Thymus (tissue), 11 donors: ENCODE results near the gene LNPEP. TPM values are rescaled to one million over a fixed set of nuclear protein-coding genes. Genes with fewer than 3 reads are reported as not detected.

Experiments
- DNase-seq, 9 donors: peaks; one replicate each; pipeline ENCODE4 v3.0.0-alpha.2; 2013; ENCODE audit warnings: low spot score in 9 of 9, low read depth in 6 of 9, missing footprints in 1 of 9
- H3K27ac ChIP-seq, 2 donors: one replicate each; pipeline ENCODE4 v1.5.1; 2013; ENCODE audit warnings: control low read depth in 1 of 2, low read depth in 1 of 2, low read length in 1 of 2, mild to moderate bottlenecking in 1 of 2, moderate library complexity in 1 of 2
- H3K27me3 ChIP-seq, 2 donors: one replicate each; pipeline ENCODE4 v1.5.1; 2013; ENCODE audit warnings: low read length in 1 of 2; ENCODE audit not compliant: control insufficient read depth in 2 of 2, insufficient read depth in 1 of 2
- H3K36me3 ChIP-seq, 2 donors: one replicate each; pipeline ENCODE4 v1.5.1; 2013; ENCODE audit warnings: low read length in 1 of 2, mild to moderate bottlenecking in 1 of 2, moderate library complexity in 1 of 2; ENCODE audit not compliant: control insufficient read depth in 2 of 2, insufficient read depth in 2 of 2
- H3K4me1 ChIP-seq, 2 donors: one replicate each; pipeline ENCODE4 v1.5.1; 2013; ENCODE audit warnings: low read length in 2 of 2; ENCODE audit not compliant: control insufficient read depth in 2 of 2, insufficient read depth in 2 of 2
- H3K4me3 ChIP-seq, 2 donors: one replicate each; pipeline ENCODE4 v1.5.1; 2013; ENCODE audit warnings: low read length in 2 of 2, control low read depth in 1 of 2, mild to moderate bottlenecking in 1 of 2
- H3K9me3 ChIP-seq, 2 donors: one replicate each; pipeline ENCODE4 v1.5.1; 2013; ENCODE audit warnings: low read length in 1 of 2, mild to moderate bottlenecking in 1 of 2; ENCODE audit not compliant: control insufficient read depth in 2 of 2, insufficient read depth in 1 of 2
- WGBS: extraction: QIAGEN DNeasy Blood & Tissue Kit; methylation state at CpG from one replicate; pipeline ENCODE4 v1.1.7; 2013; 5-methylcytosine and 5-hydroxymethylcytosine counted together
- polyA plus RNA-seq: library from polyadenylated mRNA; stranded (reverse); fragments of 200-250 nt; gene quantifications from one replicate; pipeline ENCODE4 v1.2.3, GENCODE V29; 2013
- total RNA-seq: library from RNA; stranded (reverse); fragments of 120-200 nt; gene quantifications from one replicate; pipeline ENCODE4 v1.2.4, GENCODE V29; 2013
- donor health status: healthy.

LNPEP gene
- total and polyA plus RNA-seq, 2 donors, result 15.8 to 37.1 TPM

GRCh38 chr5:96904054-96904931 lies 31.6 kb upstream of the LNPEP start:
- Histone ChIP-seq H3K4me1 (peaks cover 0 to 2% of the 10 kb centered on the region in 2 donors), H3K36me3 (peaks cover 28 to 70% of the 10 kb centered on the region in 2 donors), H3K4me3 (no peak overlapping the region), H3K27me3 (no peaks in the 10 kb centered on the region), H3K9me3 (no peaks in the 10 kb centered on the region), H3K27ac (no peak overlapping the region)
- WGBS, result 93% methylated on average over 3 of the region's 3 CpGs
- no peak for DNase-seq

- no peaks in the 10 kb centered on the region for H3K9me3 ChIP-seq
- 97% methylated on average over 3 of the region's 3 CpGs for WGBS
- H3K4me3 ChIP-seq, result no peak overlapping the region
- no peak for DNase-seq
- H3K27me3 ChIP-seq, result no peaks in the 10 kb centered on the region
- H3K4me1 ChIP-seq, result peaks cover 0 to 2% of the 10 kb centered on the region in 2 donors
- H3K36me3 ChIP-seq, result peaks cover 32 to 70% of the 10 kb centered on the region in 2 donors
- no peak overlapping the region for H3K27ac ChIP-seq
Measured at GRCh38 chr5:96905864-96906263, 30.0 kb upstream of the LNPEP start.

DNA sequence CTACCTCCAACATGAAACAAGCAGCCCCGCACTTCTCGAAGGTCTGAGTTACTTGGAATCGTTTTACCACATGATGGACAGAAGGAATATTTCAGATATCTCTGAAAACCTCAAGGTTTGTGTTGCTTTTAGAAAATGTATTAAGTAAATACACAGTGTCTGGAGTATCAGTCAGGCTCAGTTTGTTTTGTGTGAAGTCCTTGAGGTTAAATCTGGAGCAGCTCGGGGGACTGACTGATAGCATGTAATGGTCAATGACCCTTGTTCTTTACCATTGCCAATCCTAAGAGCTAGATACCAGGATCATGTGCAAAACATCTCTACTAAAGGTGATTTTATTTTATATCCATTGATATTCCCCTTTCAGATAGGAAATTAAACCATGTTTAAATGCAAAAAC lies 26.9 kb upstream of the LNPEP start:
- no peaks in the 10 kb centered on the region for H3K27me3 ChIP-seq
- no peak overlapping the region for H3K4me3 ChIP-seq
- peaks cover 28 to 54% of the 10 kb centered on the region in 2 donors for H3K36me3 ChIP-seq
- DNase-seq, result no peak
- WGBS, result 97% methylated on average over 4 of the region's 4 CpGs
- peaks cover 0 to 2% of the 10 kb centered on the region in 2 donors for H3K4me1 ChIP-seq
- no peak overlapping the region for H3K27ac ChIP-seq
- H3K9me3 ChIP-seq, result no peaks in the 10 kb centered on the region

DNA sequence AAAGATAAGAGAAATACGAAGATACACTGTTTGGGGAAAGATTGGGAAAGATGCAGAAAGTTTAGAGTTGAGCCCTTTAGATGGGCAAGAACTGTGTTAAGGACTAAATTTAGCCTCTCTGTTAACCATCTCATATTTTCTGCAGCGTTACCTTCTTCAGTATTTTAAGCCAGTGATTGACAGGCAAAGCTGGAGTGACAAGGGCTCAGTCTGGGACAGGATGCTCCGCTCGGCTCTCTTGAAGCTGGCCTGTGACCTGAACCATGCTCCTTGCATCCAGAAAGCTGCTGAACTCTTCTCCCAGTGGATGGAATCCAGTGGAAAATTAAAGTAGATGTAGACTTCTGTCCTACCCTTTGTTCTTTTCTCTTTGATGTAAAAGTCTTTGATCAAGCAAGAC lies 26.4 kb upstream of the LNPEP start:
- Histone ChIP-seq H3K4me1 (peaks cover 0 to 2% of the 10 kb centered on the region in 2 donors), H3K27me3 (no peaks in the 10 kb centered on the region), H3K36me3 (peaks cover 31 to 50% of the 10 kb centered on the region in 2 donors), H3K9me3 (no peaks in the 10 kb centered on the region), H3K4me3 (no peak overlapping the region), H3K27ac (no peak overlapping the region)
- DNase-seq, result no peak
- 98% methylated on average over 4 of the region's 4 CpGs for WGBS

GRCh38 chr5:96911139-96911538 lies 24.7 kb upstream of the LNPEP start:
- H3K4me1 ChIP-seq, result peaks cover 0 to under 1% of the 10 kb centered on the region in 2 donors
- DNase-seq, result no peak
- 99% methylated on average over 2 of the region's 2 CpGs for WGBS
- H3K27me3 ChIP-seq, result no peaks in the 10 kb centered on the region
- H3K4me3 ChIP-seq, result no peak overlapping the region
- H3K27ac ChIP-seq, result no peak overlapping the region
- H3K36me3 ChIP-seq, result peaks cover 26 to 46% of the 10 kb centered on the region in 2 donors
- H3K9me3 ChIP-seq, result no peaks in the 10 kb centered on the region

GRCh38 chr5:96913233-96913632 lies 22.6 kb upstream of the LNPEP start:
- Histone ChIP-seq H3K4me1 (no peaks in the 10 kb centered on the region), H3K27ac (no peak overlapping the region), H3K9me3 (no peaks in the 10 kb centered on the region), H3K27me3 (no peaks in the 10 kb centered on the region), H3K4me3 (no peak overlapping the region), H3K36me3 (peaks cover 21 to 56% of the 10 kb centered on the region in 2 donors)
- 92% methylated on average over 2 of the region's 2 CpGs for WGBS
- no peak for DNase-seq

- no peak for DNase-seq
- Histone ChIP-seq H3K36me3 (peaks cover 3 to 31% of the 10 kb centered on the region in 2 donors), H3K27ac (no peak overlapping the region), H3K27me3 (no peaks in the 10 kb centered on the region), H3K4me3 (no peak overlapping the region), H3K4me1 (peaks cover 0 to 12% of the 10 kb centered on the region in 2 donors), H3K9me3 (no peaks in the 10 kb centered on the region)
- 97% methylated on average over 4 of the region's 4 CpGs for WGBS
Measured at GRCh38 chr5:96919754-96920197, 16.1 kb upstream of the LNPEP start.

GRCh38 chr5:96920744-96921355 lies 15.0 kb upstream of the LNPEP start:
- no peak for DNase-seq
- H3K27me3 ChIP-seq, result no peaks in the 10 kb centered on the region
- H3K36me3 ChIP-seq, result peaks cover 3 to 27% of the 10 kb centered on the region in 2 donors
- H3K9me3 ChIP-seq, result no peaks in the 10 kb centered on the region
- WGBS, result 70% methylated on average over 3 of the region's 3 CpGs
- H3K4me3 ChIP-seq, result no peak overlapping the region
- H3K4me1 ChIP-seq, result peaks cover 0 to 13% of the 10 kb centered on the region in 2 donors
- H3K27ac ChIP-seq, result peak overlapping the region in 1 of 2 donors; percentile 60
